GM06990 (cell line): ENCODE data around the gene CCDC30.
"Not testable (repeated sequence)": the region's sequence is repeated elsewhere in the genome, so short reads cannot be mapped to it uniquely, and the experiment has no call there.

Experiments used
- DNase-seq: peaks from one replicate; pipeline ENCODE4 v3.0.0-alpha.2; 2011; ENCODE audit not compliant: insufficient read length; ENCODE audit errors: extremely low read depth
- H3K27me3 ChIP-seq: replicated peaks from 2 replicates; pipeline ENCODE4 v1.6.0; 2011; ENCODE audit warnings: low read length; ENCODE audit not compliant: control insufficient read depth, insufficient read depth
- H3K36me3 ChIP-seq: 2 replicates; pipeline ENCODE4 v1.5.1; 2011; ENCODE audit warnings: low read length; ENCODE audit not compliant: control insufficient read depth, insufficient read depth
- H3K4me3 ChIP-seq: replicated peaks from 2 replicates; pipeline ENCODE4 v1.5.1; 2011; ENCODE audit warnings: low read depth, mild to moderate bottlenecking, control low read depth, low read length
- CTCF ChIP-seq: IDR thresholded peaks from 2 replicates; pipeline ENCODE4 v1.5.1; 2011; ENCODE audit warnings: low read length, control low read depth, mild to moderate bottlenecking, inconsistent platforms; ENCODE audit not compliant: insufficient read depth, poor library complexity, severe bottlenecking

The CCDC30 gene

GRCh38 chr1:42676534-42677087, 213.5 kb downstream of the CCDC30 start:
- no peak for DNase-seq
- H3K36me3 ChIP-seq: no peaks in the 10 kb centered on the region; the same call in 1 of the 2 replicates
- TF ChIP-seq CTCF: no peak
- H3K27me3 ChIP-seq: no peaks in the 10 kb centered on the region
- no peak overlapping the region for H3K4me3 ChIP-seq

- no peak for DNase-seq
- no peak overlapping the region for H3K4me3 ChIP-seq
- no peaks in the 10 kb centered on the region; the same call in 1 of the 2 replicates for H3K36me3 ChIP-seq
- TF ChIP-seq CTCF: no peak
- no peaks in the 10 kb centered on the region for H3K27me3 ChIP-seq
These were observed 216.4 kb downstream of the CCDC30 start for GRCh38 chr1:42679364-42679983.

- Histone ChIP-seq H3K4me3 (no peak overlapping the region), H3K27me3 (no peaks in the 10 kb centered on the region), H3K36me3 (no peaks in the 10 kb centered on the region; the same call in 1 of the 2 replicates)
- no peak for DNase-seq
- TF ChIP-seq CTCF: no peak
These were observed 217.0 kb downstream of the CCDC30 start for GRCh38 chr1:42680055-42680454.

GRCh38 chr1:42680921-42681683, 218.0 kb downstream of the CCDC30 start:
- H3K4me3 ChIP-seq: peak overlapping the region; percentile 87
- DNase-seq: no peak
- no peaks in the 10 kb centered on the region; the same call in 1 of the 2 replicates for H3K36me3 ChIP-seq
- no peaks in the 10 kb centered on the region for H3K27me3 ChIP-seq
- peak; percentile 14 for TF ChIP-seq CTCF

GRCh38 chr1:42681741-42682483, 218.8 kb downstream of the CCDC30 start, which contains the start of gene YBX1:
Gene YBX1, plus strand, starts transcription at chr1:42682418. Its CDS starts 148 bp downstream, at chr1:42682566.
- peak within 1 kb of the TSS; percentile 87 for H3K4me3 ChIP-seq
- peak; percentile 94 for DNase-seq
- no peaks in the 10 kb centered on the region; the same call in 1 of the 2 replicates for H3K36me3 ChIP-seq
- TF ChIP-seq CTCF: no peak
- H3K27me3 ChIP-seq: no peaks in the 10 kb centered on the region

- not testable (repeated sequence) for DNase-seq, H3K27me3 ChIP-seq, H3K36me3 ChIP-seq
- peak overlapping the region; percentile 85 for H3K4me3 ChIP-seq
These were observed 219.3 kb downstream of the CCDC30 start for GRCh38 chr1:42682484-42682738.
